ENCODE measurements around the gene PDCD1.
"Not testable (repeated sequence)": the region's sequence is repeated elsewhere in the genome, so short reads cannot be mapped to it uniquely, and the experiment has no call there.

PDCD1 gene

DNA sequence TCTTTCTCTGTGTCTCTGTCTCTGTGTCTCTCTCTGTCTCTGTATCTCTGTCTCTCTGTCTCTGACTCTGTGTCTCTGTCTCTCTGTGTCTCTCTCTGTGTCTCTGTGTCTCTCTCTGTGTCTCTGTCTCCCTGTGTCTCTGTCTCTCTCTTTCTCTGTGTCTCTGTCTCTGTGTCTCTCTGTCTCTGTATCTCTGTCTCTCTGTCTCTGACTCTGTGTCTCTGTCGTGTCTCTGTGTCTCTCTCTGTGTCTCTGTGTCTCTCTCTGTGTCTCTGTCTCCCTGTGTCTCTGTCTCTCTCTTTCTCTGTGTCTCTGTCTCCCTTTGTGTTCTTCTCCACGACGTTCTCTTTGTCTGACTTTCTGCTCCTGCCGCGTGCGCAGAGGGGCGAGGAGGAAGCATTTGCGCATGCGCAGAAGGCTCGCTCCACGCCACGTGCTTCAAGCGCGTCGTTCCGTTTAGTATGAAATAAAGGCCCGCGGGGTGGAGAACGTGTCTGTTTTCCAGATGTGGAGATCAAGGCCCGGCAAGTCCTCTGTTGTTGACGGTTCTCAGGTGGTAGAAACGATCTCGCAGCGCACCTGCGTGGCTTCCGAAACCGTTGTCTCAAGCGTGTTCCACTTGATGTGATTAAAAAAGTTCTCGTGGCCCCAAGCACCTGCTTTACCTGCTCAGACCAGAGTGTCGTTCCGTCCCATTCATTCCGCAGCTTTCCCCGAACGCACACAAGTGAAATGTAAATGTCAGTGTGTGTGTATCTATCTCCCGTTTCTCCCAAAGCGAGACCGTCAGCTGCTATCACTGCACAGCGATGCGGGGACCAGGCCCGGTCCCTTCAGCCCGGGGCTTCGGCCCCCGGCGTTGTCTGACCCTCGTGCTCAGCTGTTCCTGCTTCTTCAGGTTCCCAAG, 34.9 kb downstream of the PDCD1 start:
- not testable (repeated sequence) for DNase-seq

DNA sequence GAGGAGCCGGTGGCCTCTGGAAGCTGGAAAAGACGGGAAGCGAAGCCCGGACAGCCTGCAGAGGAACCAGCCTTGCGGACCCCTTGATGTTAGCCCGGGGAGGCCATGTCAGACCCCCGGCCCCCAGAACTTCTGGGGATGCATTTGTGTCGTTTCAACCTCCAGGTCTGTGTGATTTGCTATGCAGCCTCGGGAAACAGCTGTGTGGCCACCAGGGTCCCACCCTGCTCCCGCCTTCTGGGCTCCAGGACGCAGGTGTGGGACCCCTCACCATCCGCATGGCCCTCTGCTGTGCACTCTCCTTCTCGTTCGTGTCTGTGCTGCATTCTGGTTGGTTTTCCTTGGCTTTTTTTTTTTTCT, 36.5 kb downstream of the PDCD1 start:
- no peak for DNase-seq

DNA sequence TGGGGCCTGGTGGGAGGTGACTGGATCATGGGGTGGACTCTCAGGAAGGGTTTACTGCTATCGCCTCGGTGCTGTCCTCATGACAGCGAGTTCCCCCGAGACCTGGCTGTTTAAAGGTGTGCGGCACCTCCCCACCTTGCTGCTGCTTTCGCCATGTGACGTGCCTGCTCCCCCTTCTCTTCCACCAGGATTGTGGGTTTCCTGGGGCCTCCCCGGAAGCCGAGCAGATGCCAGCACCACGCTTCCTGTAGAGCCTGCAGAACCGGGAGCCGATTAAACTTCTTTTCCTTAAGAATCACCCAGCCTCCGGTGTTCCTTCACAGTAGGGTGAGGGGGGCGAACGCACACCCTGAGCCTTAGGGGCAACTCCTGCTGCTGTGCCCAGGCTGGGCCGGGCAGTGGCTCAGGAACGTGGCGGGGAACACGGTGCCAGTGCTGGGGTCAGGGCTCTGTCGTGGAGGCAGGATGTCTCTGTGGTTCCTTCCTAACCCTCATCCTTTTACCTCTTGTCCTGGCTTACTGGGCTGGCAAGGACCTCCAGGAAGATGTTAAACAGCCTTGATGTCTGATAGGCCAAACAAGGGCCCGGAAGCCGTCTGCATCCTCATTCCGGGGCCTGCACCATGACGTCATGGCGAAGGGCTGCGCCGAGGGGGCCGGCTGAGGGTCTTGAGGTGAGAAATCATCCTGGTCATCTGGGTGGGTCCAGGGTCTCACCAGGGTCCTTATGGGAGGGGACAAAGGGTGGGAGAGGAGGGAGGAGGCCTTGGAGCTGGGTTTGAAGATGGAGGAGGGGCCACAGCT, 37.0 kb downstream of the PDCD1 start:
- DNase-seq, result no peak

DNA sequence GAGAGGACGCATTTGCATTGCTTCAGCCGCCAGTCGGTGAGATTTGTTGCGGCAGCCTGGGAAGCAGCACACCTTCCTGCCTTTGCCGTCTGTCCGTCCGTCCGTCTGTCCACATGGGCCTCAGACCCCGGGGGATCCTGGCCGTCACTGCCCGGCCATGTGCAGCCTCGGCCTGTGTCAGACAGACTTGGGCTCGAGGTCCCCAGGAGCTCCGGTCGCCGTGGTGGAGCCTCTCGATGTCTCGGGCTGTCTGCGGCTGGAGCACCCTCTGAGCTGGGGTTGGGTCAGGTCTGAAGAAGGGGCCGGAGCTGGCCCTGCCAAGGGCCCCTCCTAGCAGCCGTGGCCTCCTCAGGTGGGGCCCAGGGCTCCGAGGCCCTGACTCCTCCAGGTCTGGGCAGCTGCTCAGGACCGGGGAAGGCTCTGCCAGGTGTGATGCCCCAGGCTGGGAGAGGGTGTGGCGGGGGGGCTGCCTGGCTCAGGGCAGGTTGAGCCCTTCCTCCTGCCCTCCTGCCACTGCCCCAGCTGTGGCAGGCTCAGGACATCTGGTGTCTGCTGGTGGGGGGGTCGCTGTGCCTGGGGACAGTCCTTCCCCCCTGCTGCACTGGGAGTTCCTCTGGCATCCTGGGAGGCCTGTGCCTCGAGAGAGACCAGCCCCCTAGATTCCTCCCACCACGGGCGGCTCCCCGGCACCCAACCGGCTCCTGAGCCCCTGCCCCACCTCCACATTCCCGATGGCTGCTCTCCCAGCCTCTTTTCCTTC, 37.9 kb downstream of the PDCD1 start:
- DNase-seq, result no peak

DNA sequence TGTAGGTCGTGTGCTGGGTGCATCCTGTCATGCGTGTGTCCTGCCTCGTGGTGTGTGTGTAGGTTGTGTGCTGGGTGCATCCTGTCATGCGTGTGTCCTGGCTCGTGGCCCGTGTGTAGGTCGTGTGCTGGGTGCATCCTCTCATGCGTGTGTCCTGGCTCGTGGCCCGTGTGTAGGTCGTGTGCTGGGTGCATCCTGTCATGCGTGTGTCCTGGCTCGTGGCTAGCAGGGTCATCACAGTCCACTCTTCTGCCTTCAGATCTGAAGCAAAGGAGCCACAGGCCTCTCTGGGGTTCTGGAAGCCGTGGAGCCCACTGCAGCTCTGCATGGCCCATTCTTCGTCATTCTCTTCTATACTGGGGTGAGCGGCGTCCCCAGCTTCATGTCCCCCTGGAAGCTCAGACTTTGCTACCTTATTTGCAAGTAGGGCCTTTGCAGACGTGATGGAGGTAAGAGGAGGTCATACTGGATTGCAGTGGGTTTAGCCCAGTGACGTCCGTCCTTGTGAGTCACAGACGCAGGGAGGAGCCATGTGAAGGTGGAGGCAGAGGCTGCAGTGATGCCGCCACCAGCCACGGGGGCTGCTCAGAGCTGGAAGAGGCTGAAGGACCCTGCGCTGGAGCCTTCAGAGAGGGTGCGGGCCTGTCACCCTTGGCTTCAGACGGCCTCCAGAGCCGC, 38.6 kb downstream of the PDCD1 start:
- not testable (repeated sequence) for DNase-seq

DNA sequence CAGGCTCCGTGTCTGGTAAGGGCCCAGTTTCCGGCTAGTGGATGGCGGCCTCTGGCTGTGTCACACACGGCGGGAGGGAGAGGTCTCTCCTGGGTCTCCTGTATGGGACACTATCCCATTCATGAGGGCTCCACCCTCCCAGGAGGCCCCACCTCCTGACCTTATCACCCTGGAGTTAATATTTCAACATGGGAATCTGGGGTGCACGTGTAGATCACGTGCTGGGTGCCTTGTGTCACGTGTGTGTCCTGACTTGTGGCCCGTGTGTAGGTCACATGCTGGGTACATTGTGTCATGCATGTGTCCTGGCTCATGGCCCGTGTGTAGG, 39.8 kb downstream of the PDCD1 start:
- DNase-seq, result no peak

DNA sequence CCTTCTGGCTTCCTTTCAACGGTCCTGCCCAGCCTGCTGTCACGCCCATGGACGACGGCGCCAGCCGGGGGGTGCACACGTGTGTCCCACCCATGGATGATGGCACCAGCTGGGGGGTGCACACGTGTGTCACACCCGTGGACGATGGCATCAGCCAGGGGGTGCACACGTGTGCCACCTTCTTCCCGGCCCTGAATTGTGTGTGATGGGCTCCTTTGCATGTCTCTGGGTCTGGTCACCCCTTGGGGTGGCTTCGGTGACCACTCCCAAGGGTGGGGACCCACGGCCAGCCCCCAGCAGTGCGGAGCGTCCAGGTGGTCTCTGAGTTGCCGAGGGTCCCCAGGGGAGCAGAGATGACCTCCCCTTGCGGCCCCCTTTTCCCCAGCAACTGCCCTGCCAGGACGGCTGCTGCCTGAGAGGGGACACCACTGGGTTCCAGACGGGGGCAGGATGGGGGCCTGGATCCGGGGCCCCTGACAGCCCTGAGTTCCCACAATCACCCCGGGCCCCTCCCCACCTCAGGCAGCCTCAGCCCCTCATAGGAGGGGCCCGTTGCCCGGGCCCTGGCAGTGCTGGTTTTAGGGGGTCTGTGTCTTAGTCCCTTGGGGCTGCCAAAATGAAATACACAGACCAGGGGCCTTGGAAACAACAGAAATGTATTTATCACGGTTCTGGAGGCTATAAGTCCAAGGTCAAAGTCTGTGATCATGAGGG, 40.3 kb downstream of the PDCD1 start:
- no peak for DNase-seq

DNA sequence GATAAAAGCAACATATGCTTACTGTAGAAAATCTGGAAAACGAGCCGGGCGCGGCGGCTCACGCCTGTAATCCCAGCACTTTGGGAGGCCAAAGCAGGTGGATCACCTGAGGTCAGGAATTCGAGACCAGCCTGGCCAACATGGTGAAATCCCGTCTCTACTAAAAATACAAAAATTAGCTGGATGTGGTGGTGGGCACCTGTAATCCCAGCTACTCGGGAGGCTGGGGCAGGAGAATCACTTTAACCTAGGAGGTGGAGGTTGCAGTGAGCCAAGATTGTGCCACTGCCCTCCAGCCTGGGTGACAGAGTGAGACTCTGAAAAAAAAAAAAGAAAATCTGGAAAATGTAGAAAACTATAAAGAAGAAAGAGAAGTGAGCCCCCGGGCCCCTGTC, 40.9 kb downstream of the PDCD1 start:
- not testable (repeated sequence) for DNase-seq

DNA sequence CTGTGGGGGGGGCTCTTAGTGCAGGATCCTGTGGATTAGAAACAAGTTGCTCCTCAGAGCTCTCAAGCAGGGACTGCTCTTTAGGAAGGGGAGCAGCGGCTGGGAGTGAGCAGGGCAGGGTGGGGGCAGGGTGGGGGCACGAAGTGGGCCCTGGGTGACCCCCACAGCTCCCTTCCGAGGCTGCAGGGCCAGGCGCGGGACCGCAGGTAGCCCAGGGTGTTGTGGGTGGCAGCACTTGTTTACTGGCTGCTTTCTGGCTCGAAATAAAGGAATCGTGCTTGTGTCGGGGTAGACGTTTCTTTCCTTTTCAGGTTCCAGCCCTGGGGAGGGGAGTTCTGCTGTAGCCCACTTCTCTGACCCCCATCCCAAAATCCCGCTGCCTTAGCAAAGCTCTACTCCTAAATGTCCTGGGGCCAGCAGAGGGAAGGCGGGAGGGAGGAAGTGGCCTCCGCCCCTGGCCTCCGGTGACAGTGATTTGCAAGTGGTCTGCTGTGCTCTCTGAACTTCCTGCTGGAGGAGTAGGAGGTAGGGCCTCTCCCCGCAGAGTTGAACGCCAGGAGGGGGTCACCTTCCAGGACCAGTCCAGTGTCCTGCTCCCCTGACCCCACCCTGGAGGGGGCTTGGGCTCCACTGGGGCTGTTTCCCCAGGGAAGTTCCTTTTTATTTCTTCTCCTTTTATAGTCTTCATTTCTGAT, 41.4 kb downstream of the PDCD1 start:
- DNase-seq, result no peak

DNA sequence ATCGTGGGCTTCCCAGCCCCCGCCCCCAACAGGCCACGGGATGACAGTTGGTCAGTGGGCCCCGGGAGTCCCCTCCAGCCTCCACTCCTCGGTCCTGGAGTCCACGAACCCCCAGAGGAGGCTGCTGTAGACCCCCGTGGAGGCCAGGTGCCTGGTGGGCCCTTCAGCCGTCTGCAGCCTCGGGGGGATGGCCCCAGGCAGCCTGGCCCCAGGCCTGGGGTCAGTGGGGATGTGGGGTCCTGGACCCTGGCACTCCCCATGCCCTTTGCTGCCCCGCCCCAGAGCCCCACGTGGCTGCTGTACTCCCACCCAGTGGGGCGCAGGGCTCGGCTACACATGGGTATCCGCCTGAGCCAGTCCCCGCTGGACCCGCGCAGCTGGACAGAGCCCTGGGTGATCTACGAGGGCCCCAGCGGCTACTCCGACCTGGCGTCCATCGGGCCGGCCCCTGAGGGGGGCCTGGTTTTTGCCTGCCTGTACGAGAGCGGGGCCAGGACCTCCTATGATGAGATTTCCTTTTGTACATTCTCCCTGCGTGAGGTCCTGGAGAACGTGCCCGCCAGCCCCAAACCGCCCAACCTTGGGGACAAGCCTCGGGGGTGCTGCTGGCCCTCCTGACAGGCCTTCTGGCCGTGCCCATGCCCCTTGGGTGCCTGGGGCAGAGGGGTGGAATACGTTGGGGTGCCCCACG, 42.1 kb downstream of the PDCD1 start:
- DNase-seq, result no peak

DNA sequence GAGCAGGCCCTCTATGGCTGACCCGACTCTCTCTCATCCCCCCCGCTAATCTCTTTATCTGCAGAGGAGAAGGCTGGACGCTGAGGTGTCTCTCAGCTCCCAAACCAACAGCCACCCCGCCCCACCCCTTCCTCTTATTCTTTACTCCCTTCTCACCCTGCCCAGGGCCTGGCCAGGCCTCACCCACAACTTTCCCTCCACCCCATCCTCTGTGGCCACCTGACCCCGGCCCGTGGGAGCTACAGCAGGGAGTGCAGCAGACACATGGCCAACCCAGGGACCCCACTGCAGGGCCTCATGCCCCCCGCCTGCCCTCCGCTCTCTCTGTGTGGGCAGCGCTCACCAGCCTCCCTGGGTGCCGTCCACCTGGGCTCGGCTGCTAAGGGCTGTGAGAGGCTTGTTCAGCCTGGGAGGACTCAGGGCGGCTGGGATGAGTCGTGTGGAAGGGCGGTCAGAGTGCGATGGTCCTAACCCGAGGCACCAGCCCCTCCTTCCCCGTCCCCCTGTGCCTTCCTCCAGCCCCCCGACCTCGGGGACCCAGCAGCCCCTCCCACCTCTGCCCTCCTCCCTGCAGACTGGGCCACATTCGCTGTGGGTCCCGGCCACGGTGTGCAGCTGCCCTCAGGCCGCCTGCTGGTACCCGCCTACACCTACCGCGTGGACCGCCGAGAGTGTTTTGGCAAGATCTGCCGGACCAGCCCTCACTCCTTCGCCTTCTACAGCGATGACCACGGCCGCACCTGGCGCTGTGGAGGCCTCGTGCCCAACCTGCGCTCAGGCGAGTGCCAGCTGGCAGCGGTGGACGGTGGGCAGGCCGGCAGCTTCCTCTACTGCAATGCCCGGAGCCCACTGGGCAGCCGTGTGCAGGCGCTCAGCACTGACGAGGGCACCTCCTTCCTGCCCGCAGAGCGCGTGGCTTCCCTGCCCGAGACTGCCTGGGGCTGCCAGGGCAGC, 42.9 kb downstream of the PDCD1 start:
- DNase-seq, result no peak

DNA sequence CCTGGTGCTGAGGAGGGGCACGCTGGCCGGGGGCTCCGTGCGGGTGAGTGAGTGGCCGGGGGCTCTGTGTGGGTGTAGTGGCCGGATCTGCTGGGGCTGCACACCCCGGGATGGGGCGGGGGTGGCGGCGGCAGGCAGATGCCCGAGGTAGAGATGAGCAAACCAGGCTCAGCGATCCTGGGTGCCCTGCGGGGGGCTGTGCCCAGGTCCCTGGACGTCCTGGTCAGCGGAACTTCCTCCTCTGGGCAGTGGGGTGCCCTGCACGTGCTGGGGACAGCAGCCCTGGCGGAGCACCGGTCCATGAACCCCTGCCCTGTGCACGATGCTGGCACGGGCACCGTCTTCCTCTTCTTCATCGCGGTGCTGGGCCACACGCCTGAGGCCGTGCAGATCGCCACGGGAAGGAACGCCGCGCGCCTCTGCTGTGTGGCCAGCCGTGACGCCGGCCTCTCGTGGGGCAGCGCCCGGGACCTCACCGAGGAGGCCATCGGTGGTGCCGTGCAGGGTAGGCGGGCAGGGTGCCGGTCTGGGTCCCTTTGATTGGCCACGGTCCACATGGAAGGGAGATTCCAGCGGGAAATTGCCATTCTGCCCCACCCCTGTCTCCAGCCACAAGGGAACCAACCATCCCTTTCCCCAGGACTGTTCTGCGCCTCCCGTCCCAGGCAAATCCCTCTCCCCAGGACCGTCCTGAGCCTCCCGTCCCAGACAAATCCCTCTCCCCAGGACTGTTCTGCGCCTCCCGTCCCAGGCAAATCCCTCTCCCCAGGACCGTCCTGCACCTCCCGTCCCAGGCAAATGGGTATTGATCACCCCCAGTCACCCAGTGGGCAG, 43.8 kb downstream of the PDCD1 start:
- no peak for DNase-seq

DNA sequence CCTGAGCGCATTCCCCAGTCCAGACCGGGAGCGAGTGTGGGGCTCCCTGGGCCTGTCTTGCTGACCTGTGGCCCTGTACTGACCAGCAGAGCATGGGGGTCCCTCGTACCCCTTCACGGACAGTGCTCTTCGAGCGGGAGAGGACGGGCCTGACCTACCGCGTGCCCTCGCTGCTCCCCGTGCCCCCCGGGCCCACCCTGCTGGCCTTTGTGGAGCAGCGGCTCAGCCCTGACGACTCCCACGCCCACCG, 44.4 kb downstream of the PDCD1 start:
- DNase-seq, result no peak

DNA sequence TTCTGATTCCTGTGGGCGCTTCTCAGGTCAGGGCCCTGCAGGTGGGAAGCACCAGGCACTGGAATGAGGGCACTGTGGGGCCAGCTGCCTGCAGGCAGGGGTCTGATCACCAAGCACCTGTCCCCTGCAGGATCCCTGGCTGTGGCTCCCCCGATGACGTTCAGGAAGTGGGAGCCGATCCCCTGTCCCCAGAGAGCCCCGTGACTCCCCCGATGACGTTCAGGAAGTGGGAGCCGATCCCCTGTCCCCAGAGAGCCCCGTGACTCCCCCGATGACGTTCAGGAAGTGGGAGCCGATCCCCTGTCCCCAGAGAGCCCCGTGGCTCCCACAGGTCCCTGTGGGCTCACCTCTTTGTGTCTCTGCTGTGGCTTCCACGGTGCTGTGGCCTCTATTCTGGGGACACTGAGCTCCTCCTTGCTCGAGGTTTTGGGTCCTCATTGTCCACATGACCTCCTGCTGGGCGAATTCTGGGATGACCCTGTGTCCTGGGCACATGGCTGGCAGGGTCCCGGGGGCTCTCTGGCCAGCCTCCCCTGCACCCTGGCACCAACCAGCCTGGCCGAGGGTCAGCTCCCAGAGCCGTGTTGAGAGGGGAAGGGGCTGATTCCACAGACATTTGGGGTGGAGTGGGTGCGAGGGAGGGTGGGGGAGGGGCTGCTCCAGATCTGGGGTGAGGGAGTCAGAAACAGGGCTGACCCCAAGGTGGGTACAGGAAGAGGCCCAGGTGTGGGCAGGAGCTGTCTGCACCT, 44.9 kb downstream of the PDCD1 start:
- DNase-seq, result no peak

DNA sequence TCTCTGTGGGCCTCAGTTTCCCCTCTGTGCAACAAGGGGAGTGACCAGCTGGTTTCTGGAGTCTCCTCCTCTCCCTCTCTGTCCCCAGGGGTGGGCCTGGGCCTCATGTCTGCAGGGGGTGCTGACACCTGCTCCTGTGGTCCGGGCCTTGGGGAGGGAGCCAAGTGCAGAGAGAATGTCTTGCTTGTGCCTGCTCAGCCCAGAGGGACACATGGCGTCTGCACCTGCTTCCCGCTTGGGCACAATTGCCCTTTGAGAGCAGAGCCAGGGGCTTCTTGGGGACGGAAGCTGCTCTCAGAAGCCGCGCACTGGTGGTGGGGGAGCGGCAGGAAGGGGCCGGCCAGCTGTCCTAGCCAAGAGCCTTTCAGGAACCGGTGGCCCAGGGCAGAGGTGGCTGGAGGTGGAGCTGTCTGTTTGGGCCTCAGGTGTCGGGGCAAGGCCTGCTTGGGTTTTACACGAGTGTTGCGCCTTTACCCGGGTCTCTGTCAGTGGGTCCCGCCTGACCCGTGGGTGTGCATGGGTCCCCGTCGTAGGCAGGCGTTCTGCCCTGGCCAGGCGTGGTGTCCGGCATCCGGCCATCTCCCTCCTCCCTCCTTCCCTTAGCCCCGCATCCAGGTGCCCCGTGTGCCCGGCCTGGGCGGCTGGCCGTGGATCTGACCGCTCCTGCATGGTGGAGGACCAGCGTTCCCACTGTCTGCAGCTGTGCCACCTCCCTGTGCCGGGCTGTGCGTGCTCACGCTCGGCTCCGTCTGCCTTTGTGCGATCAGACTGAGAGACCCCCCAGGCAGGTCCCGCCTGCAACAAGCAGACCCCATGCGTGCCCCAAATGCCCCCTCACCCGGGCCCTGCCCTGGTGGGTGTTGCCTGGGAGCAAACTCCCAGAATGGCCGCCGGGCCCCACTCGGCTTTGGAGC, 45.7 kb downstream of the PDCD1 start:
- DNase-seq, result no peak

DNA sequence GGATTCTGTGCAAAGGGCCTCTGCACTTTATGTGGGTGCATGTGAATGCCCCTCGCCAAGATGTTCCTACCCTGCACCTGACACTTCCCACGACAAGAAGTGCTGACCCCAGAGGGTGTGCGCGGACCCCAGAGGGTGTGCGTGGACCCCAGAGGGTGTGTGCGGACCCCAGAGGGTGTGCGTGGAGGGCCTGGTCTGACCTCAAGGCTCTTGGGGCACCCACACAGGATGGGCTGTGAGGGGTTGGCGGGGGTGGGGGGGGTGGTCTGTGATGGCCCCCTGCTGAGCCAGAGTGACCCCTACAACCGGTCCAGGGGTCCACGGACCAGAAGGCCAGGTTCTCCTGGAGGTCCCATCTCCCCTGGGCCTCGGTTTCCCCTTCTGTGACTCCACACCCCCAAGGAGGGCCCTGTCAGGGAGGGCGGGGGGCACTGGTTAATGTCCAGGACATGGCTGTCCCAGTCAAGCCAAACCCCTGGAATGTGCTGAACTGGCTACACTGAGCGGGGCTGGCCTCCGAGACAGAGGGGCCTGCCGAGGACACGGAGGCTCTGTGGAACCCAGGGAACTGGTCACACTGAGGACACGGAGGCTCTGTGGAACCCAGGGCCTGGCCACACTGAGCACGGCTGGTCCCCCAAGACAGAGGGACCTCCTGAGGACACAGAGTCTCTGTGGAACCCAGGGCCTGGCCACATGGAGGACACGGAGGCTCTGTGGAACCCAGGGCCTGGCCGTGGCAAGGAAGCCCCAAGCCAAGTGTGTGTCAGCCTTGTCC, 46.6 kb downstream of the PDCD1 start:
- no peak for DNase-seq

All from bone marrow (tissue), 2 donors.